Measurements from ENCODE around the gene KIF17.
"Not testable (repeated sequence)": the region's sequence is repeated elsewhere in the genome, so short reads cannot be mapped to it uniquely, and the experiment has no call there.

The KIF17 gene

GRCh38 chr1:20726932-20727745 lies 9.3 kb upstream of the KIF17 start:
- no peak for DNase-seq

- no peak for DNase-seq
These were observed 8.5 kb upstream of the KIF17 start for GRCh38 chr1:20726118-20726911.

GRCh38 chr1:20725189-20726117 lies 7.6 kb upstream of the KIF17 start:
- DNase-seq: no peak

GRCh38 chr1:20724364-20725188 lies 6.8 kb upstream of the KIF17 start:
- no peak for DNase-seq

GRCh38 chr1:20723537-20724363 lies 5.9 kb upstream of the KIF17 start:
- DNase-seq: no peak

- no peak for DNase-seq
These were observed 5.3 kb upstream of the KIF17 start for GRCh38 chr1:20723159-20723536.

GRCh38 chr1:20721117-20722061 lies 3.6 kb upstream of the KIF17 start:
- no peak for DNase-seq

GRCh38 chr1:20720631-20721091 lies 2.9 kb upstream of the KIF17 start:
- no peak for DNase-seq

- no peak for DNase-seq
These were observed 2.2 kb upstream of the KIF17 start for GRCh38 chr1:20719871-20720620.

- DNase-seq: no peak
These were observed 1.5 kb upstream of the KIF17 start for GRCh38 chr1:20719261-20719660.

GRCh38 chr1:20718343-20718882 lies 606 bp upstream of the KIF17 start:
- DNase-seq: not testable (repeated sequence)

GRCh38 chr1:20716232-20716631 lies 1.6 kb downstream of the KIF17 start:
- no peak for DNase-seq

GRCh38 chr1:20715406-20715805 lies 2.4 kb downstream of the KIF17 start:
- no peak for DNase-seq

- DNase-seq: no peak
These were observed 4.4 kb downstream of the KIF17 start for GRCh38 chr1:20713440-20713839.

- DNase-seq: no peak
These were observed 5.6 kb downstream of the KIF17 start for GRCh38 chr1:20712215-20712577.

GRCh38 chr1:20711285-20712214 lies 6.3 kb downstream of the KIF17 start:
- no peak for DNase-seq

GRCh38 chr1:20710469-20711284 lies 7.1 kb downstream of the KIF17 start:
- no peak for DNase-seq

Measured in T-helper 9 cell (primary cell).